OCI-LY7 (cell line): ENCODE measurements around the gene CFHR5.

Source experiments
- CTCF ChIP-seq: fragments of 200-600 bp; sonication (generic); conservative IDR thresholded peaks from 2 replicates; pipeline ENCODE4 v1.5.1; 2014; ENCODE audit warnings: mild to moderate bottlenecking, antibody characterized with exemption, low read length, moderate library complexity, mixed read lengths
- EZH2phosphoT487 ChIP-seq: fragments of 200-600 bp; sonication (generic); IDR thresholded peaks from 2 replicates; pipeline ENCODE4 v1.6.1; 2018; ENCODE audit warnings: low read depth, borderline replicate concordance, mild to moderate bottlenecking, mixed run types, antibody characterized with exemption, low read length, moderate library complexity, mixed read lengths

- TF ChIP-seq CTCF (no peak), EZH2phosphoT487 (no peak)
Measured at GRCh38 chr1:197001828-197002227, 24.5 kb downstream of the CFHR5 start.
